OCI-LY1 (cell line): ENCODE data around the gene RHOT1.

Source experiments
- H2AFZ ChIP-seq: fragments of 200-600 bp; sonication (generic), shearing (Covaris generic); 2 replicates; pipeline ENCODE4 v1.6.0; 2014; ENCODE audit warnings: antibody characterized with exemption, mild to moderate bottlenecking, low read length
- H3F3A ChIP-seq: fragments of 200-600 bp; sonication (generic), shearing (Covaris generic); 2 replicates; pipeline ENCODE4 v1.6.0; 2014; ENCODE audit warnings: mild to moderate bottlenecking, antibody characterized with exemption, low read length, moderate library complexity; ENCODE audit not compliant: insufficient read depth
- H3K27ac ChIP-seq: fragments of 200-600 bp; sonication (generic); 2 replicates; pipeline ENCODE4 v1.5.1; 2014; ENCODE audit warnings: low read length, mixed run types, mild to moderate bottlenecking, low read depth; ENCODE audit not compliant: poor library complexity, severe bottlenecking
- H3K27me3 ChIP-seq: fragments of 200-600 bp; sonication (generic); 2 replicates; pipeline ENCODE4 v1.6.0; 2014; ENCODE audit warnings: antibody characterized with exemption, mild to moderate bottlenecking, low read length, moderate library complexity; ENCODE audit not compliant: insufficient read depth
- H3K36me3 ChIP-seq: fragments of 200-600 bp; sonication (generic); 2 replicates; pipeline ENCODE4 v1.6.1; 2014; ENCODE audit warnings: mild to moderate bottlenecking, antibody characterized with exemption, low read length, moderate library complexity, mixed read lengths; ENCODE audit not compliant: insufficient read depth
- H3K4me1 ChIP-seq: fragments of 200-600 bp; sonication (generic); 2 replicates; pipeline ENCODE4 v1.5.1; 2014; ENCODE audit warnings: mild to moderate bottlenecking, low read length, moderate library complexity; ENCODE audit not compliant: insufficient read depth, severe bottlenecking
- H3K4me2 ChIP-seq: fragments of 200-600 bp; sonication (generic), shearing (Covaris generic); 2 replicates; pipeline ENCODE4 v1.6.1; 2014; ENCODE audit warnings: low read length
- H3K4me3 ChIP-seq: fragments of 200-600 bp; sonication (generic); 2 replicates; pipeline ENCODE4 v1.5.1; 2014; ENCODE audit warnings: low read length, low read depth, mild to moderate bottlenecking, mixed read lengths; ENCODE audit not compliant: poor library complexity, severe bottlenecking
- H3K79me2 ChIP-seq: fragments of 200-600 bp; shearing (Covaris generic); 2 replicates; pipeline ENCODE4 v1.6.1; 2016; ENCODE audit warnings: mixed run types, low read length, mixed read lengths; ENCODE audit not compliant: insufficient read depth
- H3K9ac ChIP-seq: fragments of 200-600 bp; sonication (generic), shearing (Covaris generic); 2 replicates; pipeline ENCODE4 v1.6.1; 2014; ENCODE audit warnings: mild to moderate bottlenecking, low read length, mixed read lengths
- H3K9me2 ChIP-seq: fragments of 200-600 bp; sonication (generic), shearing (Covaris generic); 2 replicates; pipeline ENCODE4 v1.6.1; 2014; ENCODE audit warnings: low read depth, mild to moderate bottlenecking, low read length, mixed read lengths
- H3K9me3 ChIP-seq: fragments of 200-600 bp; shearing (Covaris generic); 2 replicates; pipeline ENCODE4 v1.6.1; 2014; ENCODE audit warnings: low read length, mixed read lengths
- H4K20me1 ChIP-seq: fragments of 200-600 bp; sonication (generic), shearing (Covaris generic); 2 replicates; pipeline ENCODE4 v1.6.0; 2016; ENCODE audit warnings: mild to moderate bottlenecking, low read length; ENCODE audit not compliant: insufficient read depth
- CTCF ChIP-seq: fragments of 200-600 bp; sonication (generic), shearing (Covaris generic); IDR thresholded peaks from 2 replicates; pipeline ENCODE4 v1.5.1; 2017; ENCODE audit warnings: mild to moderate bottlenecking, antibody characterized with exemption, low read length, moderate library complexity, mixed read lengths
- EZH2 ChIP-seq: fragments of 200-600 bp; sonication (generic), shearing (Covaris generic); IDR thresholded peaks from 2 replicates; pipeline ENCODE4 v1.8.0; 2017; ENCODE audit warnings: borderline replicate concordance, mixed run types, mild to moderate bottlenecking, antibody characterized with exemption, low read length, moderate library complexity, mixed read lengths

RHOT1 gene

GRCh38 chr17:32118835-32119234 lies 23.5 kb upstream of the RHOT1 start:
- Histone ChIP-seq H3F3A (no peaks in the 10 kb centered on the region), H3K36me3 (no peaks in the 10 kb centered on the region), H3K27ac (no peak overlapping the region), H3K4me1 (no peaks in the 10 kb centered on the region), H2AFZ (no peak overlapping the region), H3K79me2 (no peaks in the 10 kb centered on the region), H4K20me1 (no peaks in the 10 kb centered on the region), H3K9me3 (no peaks in the 10 kb centered on the region), H3K9me2 (no peaks in the 10 kb centered on the region), H3K27me3 (no peaks in the 10 kb centered on the region), H3K4me2 (no peak overlapping the region), H3K4me3 (no peak overlapping the region), H3K9ac (no peak overlapping the region)
- no peak for TF ChIP-seq CTCF
- TF ChIP-seq EZH2: no peak

- H3K9ac ChIP-seq: no peak overlapping the region
- no peaks in the 10 kb centered on the region for H3F3A ChIP-seq
- H3K79me2 ChIP-seq: no peaks in the 10 kb centered on the region
- no peak overlapping the region for H3K4me3 ChIP-seq
- H3K4me1 ChIP-seq: no peaks in the 10 kb centered on the region
- no peak overlapping the region for H3K27ac ChIP-seq
- no peak overlapping the region for H3K4me2 ChIP-seq
- no peaks in the 10 kb centered on the region for H4K20me1 ChIP-seq
- H3K36me3 ChIP-seq: no peaks in the 10 kb centered on the region
- no peaks in the 10 kb centered on the region for H3K27me3 ChIP-seq
- H3K9me3 ChIP-seq: no peaks in the 10 kb centered on the region
- H3K9me2 ChIP-seq: no peaks in the 10 kb centered on the region
- H2AFZ ChIP-seq: no peak overlapping the region
- no peak for TF ChIP-seq CTCF
Observed at GRCh38 chr17:32120141-32120540, 22.2 kb upstream of the RHOT1 start.

GRCh38 chr17:32120716-32121115 lies 21.6 kb upstream of the RHOT1 start:
- no peak overlapping the region for H3K4me2 ChIP-seq
- no peaks in the 10 kb centered on the region for H4K20me1 ChIP-seq
- no peak for TF ChIP-seq CTCF
- no peak for TF ChIP-seq EZH2
- H2AFZ ChIP-seq: no peak overlapping the region
- H3K4me1 ChIP-seq: no peaks in the 10 kb centered on the region
- no peaks in the 10 kb centered on the region for H3F3A ChIP-seq
- H3K27ac ChIP-seq: no peak overlapping the region
- H3K36me3 ChIP-seq: no peaks in the 10 kb centered on the region
- H3K4me3 ChIP-seq: no peak overlapping the region
- no peaks in the 10 kb centered on the region for H3K9me2 ChIP-seq
- H3K9ac ChIP-seq: no peak overlapping the region
- no peaks in the 10 kb centered on the region for H3K27me3 ChIP-seq
- H3K9me3 ChIP-seq: no peaks in the 10 kb centered on the region
- H3K79me2 ChIP-seq: no peaks in the 10 kb centered on the region
